AG04450 (cell line): Measurements from ENCODE around the gene RPL37A. TPM values are rescaled to one million over a fixed set of nuclear protein-coding genes. Genes with fewer than 3 reads are reported as not detected.

Experiments
- CTCF ChIA-PET: fragments of 300-600, 350-600 bp; formaldehyde crosslinking; extraction: SDS; loops from one replicate; lab custom pipeline; 2022; ENCODE audit warnings: antibody characterized with exemption, inconsistent platforms; lab: Charles Lee
- POLR2A ChIA-PET: fragments of 350-600 bp; formaldehyde crosslinking; extraction: SDS; loops from one replicate; lab custom pipeline; 2021; ENCODE audit warnings: antibody characterized with exemption, inconsistent platforms; lab: Yijun Ruan, JAX
- DNase-seq: peaks from one replicate; pipeline ENCODE4 v3.0.0-alpha.2; 2011; ENCODE audit warnings: low read depth, low spot score
- H3K27ac ChIP-seq: one replicate; pipeline ENCODE4 v1.5.1; 2012; ENCODE audit warnings: low read depth, low read length, control low read depth
- H3K27me3 ChIP-seq: one replicate; pipeline ENCODE4 v1.6.0; 2012; ENCODE audit warnings: low read length; ENCODE audit not compliant: control insufficient read depth, insufficient read depth
- H3K4me3 ChIP-seq: 2 replicates; pipeline ENCODE4 v1.5.1; 2011; ENCODE audit warnings: mild to moderate bottlenecking, low read depth, low read length, control low read depth
- H3K9me3 ChIP-seq: 2 replicates; pipeline ENCODE4 v1.5.1; 2012; ENCODE audit warnings: low read length; ENCODE audit not compliant: control insufficient read depth, insufficient read depth
- polyA plus RNA-seq: library from polyadenylated mRNA; depleted of rRNA; stranded (reverse); fragments of >200 nt; gene quantifications from 2 replicates; pipeline ENCODE4 v1.2.3, GENCODE V29; 2011
- TF ChIP-seq, protein P1 (sequence below): IDR thresholded peaks from 2 replicates; pipeline ENCODE4 v1.5.1; 2011; ENCODE audit warnings: low read depth, low read length, control low read depth, inconsistent platforms

The RPL37A gene
- polyA plus RNA-seq, 1 experiment: 3,563 TPM

DNA sequence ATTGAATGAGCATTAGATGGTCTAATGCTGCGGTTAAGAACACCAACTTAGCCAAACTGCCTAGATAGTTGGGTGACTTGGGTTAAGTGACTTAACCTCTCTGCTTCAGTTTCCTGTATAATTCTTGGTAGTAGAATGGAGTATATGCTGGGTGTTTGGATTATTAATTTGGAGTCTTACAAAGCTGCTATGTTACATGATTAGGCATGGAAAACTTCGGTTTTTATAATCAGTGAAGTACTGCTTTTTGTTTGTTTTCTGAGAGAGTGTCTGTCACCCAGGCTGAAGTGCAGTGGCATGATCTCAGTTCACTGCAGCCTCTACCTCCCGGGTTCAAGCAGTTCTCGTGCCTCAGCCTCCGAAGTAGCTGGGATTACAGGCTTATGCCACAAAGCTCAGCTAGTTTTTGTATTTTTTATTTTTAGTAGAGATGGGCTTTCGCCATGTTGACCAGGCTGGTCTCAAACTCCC lies 4.5 kb downstream of the RPL37A start:
- POLR2A ChIA-PET: no interaction called here
- no peak overlapping the region for H3K4me3 ChIP-seq
- H3K27me3 ChIP-seq: no peaks in the 10 kb centered on the region
- TF ChIP-seq, protein P1, sequence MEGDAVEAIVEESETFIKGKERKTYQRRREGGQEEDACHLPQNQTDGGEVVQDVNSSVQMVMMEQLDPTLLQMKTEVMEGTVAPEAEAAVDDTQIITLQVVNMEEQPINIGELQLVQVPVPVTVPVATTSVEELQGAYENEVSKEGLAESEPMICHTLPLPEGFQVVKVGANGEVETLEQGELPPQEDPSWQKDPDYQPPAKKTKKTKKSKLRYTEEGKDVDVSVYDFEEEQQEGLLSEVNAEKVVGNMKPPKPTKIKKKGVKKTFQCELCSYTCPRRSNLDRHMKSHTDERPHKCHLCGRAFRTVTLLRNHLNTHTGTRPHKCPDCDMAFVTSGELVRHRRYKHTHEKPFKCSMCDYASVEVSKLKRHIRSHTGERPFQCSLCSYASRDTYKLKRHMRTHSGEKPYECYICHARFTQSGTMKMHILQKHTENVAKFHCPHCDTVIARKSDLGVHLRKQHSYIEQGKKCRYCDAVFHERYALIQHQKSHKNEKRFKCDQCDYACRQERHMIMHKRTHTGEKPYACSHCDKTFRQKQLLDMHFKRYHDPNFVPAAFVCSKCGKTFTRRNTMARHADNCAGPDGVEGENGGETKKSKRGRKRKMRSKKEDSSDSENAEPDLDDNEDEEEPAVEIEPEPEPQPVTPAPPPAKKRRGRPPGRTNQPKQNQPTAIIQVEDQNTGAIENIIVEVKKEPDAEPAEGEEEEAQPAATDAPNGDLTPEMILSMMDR: no peak
- H3K27ac ChIP-seq: no peak overlapping the region
- no peak for DNase-seq
- H3K9me3 ChIP-seq: no peaks in the 10 kb centered on the region
- CTCF ChIA-PET: no interaction called here

DNA sequence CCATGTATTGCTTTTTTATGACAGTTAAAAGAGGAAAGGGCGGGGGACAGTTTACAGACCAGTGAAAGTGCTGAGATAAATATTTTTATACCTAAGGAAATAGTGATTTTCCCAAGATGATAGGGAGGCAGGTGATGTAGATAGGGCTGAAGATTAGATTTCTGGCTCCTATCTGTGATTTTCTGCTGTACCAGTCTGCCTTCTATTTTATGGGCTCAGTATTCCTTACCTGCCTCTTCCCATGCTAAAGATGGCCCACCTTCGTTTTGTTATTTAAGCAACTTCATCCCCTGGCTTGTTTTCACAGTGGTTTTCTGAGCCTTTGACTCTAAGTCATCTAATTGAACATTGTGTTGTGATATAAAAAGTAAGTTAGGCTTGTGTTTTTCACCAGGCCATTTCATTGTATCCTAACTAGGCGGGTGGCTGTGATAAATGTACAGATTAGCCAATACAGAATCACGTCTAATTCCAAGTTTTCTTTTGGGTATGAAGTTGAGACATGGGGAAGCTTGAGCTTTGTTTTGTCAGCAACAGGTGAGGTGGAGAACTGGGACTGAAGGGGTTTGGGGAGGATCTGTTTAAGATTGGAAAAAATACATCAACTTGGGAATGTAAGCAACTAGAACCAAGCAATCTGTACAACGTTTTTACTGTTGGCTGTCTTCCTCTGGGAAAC lies 5.2 kb downstream of the RPL37A start:
- Histone ChIP-seq H3K4me3 (no peak overlapping the region), H3K27me3 (no peaks in the 10 kb centered on the region), H3K27ac (no peak overlapping the region), H3K9me3 (no peaks in the 10 kb centered on the region)
- ChIA-PET CTCF (no interaction called here), POLR2A (interaction anchor here (0.8 kb wide), 1 partner anchor 312 kb away, joined by 7 read pairs; no protein-coding TSS in a partner anchor)
- no peak for DNase-seq
- TF ChIP-seq, protein P1: no peak

DNA sequence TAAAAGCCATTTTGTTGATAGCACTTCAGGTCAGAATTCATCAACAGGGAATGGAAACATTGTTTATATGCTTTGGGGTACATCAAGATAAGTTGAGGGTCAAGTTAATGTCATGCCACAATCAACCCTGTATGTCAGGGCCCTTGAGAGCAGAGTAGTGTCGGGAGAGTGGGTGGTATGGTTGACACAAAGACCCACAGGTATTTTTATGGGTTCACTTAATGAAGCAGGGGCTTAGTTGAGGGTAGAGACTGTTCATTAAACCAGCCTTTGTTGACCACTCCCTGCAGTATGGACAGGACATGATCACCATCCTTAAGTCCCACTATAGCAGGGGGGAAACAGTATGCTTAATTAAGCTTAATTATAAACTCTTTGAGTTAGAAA lies 5.7 kb downstream of the RPL37A start:
- POLR2A ChIA-PET: interaction anchor here (0.7 to 0.8 kb wide), 3 partner anchors 64 to 798 kb away, joined by 3 to 7 read pairs (median 4); no protein-coding TSS in a partner anchor
- CTCF ChIA-PET: no interaction called here
- Histone ChIP-seq H3K27ac (no peak overlapping the region), H3K9me3 (no peaks in the 10 kb centered on the region), H3K4me3 (no peak overlapping the region), H3K27me3 (no peaks in the 10 kb centered on the region)
- TF ChIP-seq, protein P1: no peak
- DNase-seq: no peak

DNA sequence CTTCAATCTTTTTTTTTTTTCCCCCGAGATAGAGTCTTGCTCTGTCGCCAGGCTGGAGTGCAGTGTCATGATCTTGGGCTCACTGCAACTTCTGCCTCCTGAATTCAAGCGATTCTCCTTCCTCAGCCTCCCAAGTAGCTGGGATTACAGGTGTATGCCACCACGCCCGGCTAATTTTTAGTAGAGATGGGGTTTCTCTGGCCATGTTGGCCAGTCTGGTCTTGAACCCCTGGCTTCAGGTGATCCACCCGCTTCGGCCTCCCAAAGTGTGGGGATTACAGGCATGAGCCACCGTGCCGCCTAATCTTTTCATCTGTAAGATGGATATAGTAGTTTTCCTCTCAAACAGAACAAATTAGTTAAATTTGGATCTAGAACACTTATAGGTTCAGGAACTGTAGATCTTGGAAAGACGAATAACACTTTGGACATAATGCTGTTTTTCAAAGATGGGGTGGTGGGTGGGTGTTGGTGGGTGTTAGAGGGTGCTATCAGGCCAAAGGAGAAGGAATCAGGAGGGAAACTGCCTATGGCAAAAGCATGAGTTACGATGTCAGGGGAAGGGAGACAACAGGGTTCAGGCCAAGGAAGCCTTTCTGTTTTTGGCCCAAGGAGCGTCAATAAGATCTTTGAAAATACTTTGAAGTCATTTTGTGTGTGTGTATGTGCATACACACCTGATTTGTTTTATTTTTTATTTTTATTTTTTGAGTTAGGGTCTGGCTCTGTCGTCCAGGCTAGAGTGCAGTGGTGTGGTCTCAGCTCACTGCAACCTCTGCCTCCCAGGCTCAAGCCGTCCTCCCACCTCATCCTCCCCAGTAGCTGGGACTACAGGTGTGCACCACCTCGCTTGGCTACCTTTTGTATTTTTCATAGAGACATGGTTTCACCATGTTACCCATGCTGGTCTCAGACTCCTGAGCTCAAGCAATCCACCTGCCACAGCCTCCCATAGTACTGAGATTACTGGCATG lies 6.8 kb downstream of the RPL37A start:
- ChIA-PET CTCF (interaction anchor here (0.6 kb wide), 1 partner anchor 394 kb away, joined by 3 read pairs; no protein-coding TSS in a partner anchor), POLR2A (interaction anchor here (0.7 to 0.8 kb wide), 3 partner anchors 12 to 797 kb away, joined by 3 to 4 read pairs (median 3); no protein-coding TSS in a partner anchor)
- no peaks in the 10 kb centered on the region for H3K9me3 ChIP-seq
- no peak overlapping the region for H3K27ac ChIP-seq
- TF ChIP-seq, protein P1: no peak
- no peak overlapping the region for H3K4me3 ChIP-seq
- DNase-seq: no peak
- no peaks in the 10 kb centered on the region for H3K27me3 ChIP-seq
